ENCODE data around the gene CABS1. TPM values are rescaled to one million over a fixed set of nuclear protein-coding genes. Genes with fewer than 3 reads are reported as not detected.

Gene CABS1
- total and polyA plus RNA-seq, 2 of the 13 experiments (the other 11 are each of a cell fraction or from before 2014, with no cell fraction given): not detected

GRCh38 chr4:70313736-70314135, 21.0 kb upstream of the CABS1 start:
- H2AFZ ChIP-seq (ENCODE audit: low read length): no peak overlapping the region
- intact Hi-C loops (cut with micrococcal nuclease; ENCODE audit: unreplicated experiment) (no loop called here), in situ Hi-C loops (cut with HindIII; ENCODE audit: extremely low pct_ligation_motif_present, low pct_unique_long_range_greater_than_20kb) (no loop called here)
- H3K4me2 ChIP-seq (ENCODE audit: low read depth, low read length): no peak overlapping the region
- no peak overlapping the region for H3K4me3 ChIP-seq (replicated peaks in 1 of 3; ENCODE audit: insufficient read depth in 1 of 3, low read depth in 2 of 3, low read length in 3 of 3)
- BruUV-seq (replicated peaks): no TSS peak
- H4K20me1 ChIP-seq (ENCODE audit: insufficient read depth, low read length): no peaks in the 10 kb centered on the region
- H3K9me3 ChIP-seq (ENCODE audit: low read length): no peaks in the 10 kb centered on the region
- DNase-seq (ENCODE audit: low spot score): no peak
- ATAC-seq: no peak
- ChIA-PET POLR2A (no interaction called here), CTCF (ENCODE audit: low intra/inter-chr PET ratio, low total read pairs) (no interaction called here)
- no peak overlapping the region for H3K27ac ChIP-seq (ENCODE audit: extremely low read length, insufficient read depth, low read length)
- FAIRE-seq: no peak
- H3K36me3 ChIP-seq (replicated peaks in 1 of 2; ENCODE audit: control insufficient read depth in 1 of 2, insufficient read depth in 2 of 2, low read length in 2 of 2): no peaks in the 10 kb centered on the region
- H3K9ac ChIP-seq (ENCODE audit: insufficient read depth, low read depth, low read length): no peak overlapping the region
- no peaks in the 10 kb centered on the region for H3K27me3 ChIP-seq (ENCODE audit: control insufficient read depth in 1 of 2, insufficient read depth in 2 of 2, low read length in 2 of 2)
- H3K79me2 ChIP-seq (ENCODE audit: insufficient read depth, low read length): no peaks in the 10 kb centered on the region
- H3K4me1 ChIP-seq (ENCODE audit: insufficient read depth, low read length): no peaks in the 10 kb centered on the region
- TF ChIP-seq TBP (CRISPR knock-in tag; IDR thresholded peaks at IDR 0.05) (no peak), EEA1 (CRISPR knock-in tag; IDR thresholded peaks at IDR 0.05; ENCODE audit: borderline replicate concordance) (no peak), MAZ (IDR thresholded peaks at IDR 0.05; ENCODE audit: borderline replicate concordance, low read depth, low read length) (no peak), MAZ (CRISPR knock-in tag; IDR thresholded peaks at IDR 0.05; ENCODE audit: low read depth) (no peak)

- TF ChIP-seq PPARG (CRISPR knock-in tag; conservative IDR thresholded peaks at IDR 0.05) (no peak), STAG1 (CRISPR knock-in tag; IDR thresholded peaks at IDR 0.05) (0 out of 2 replicates have a peak, but pooled peaks have one; percentile 7), DNMT1 (CRISPR knock-in tag; IDR thresholded peaks at IDR 0.05) (no peak)
- TF ChIP-seq, protein P1, sequence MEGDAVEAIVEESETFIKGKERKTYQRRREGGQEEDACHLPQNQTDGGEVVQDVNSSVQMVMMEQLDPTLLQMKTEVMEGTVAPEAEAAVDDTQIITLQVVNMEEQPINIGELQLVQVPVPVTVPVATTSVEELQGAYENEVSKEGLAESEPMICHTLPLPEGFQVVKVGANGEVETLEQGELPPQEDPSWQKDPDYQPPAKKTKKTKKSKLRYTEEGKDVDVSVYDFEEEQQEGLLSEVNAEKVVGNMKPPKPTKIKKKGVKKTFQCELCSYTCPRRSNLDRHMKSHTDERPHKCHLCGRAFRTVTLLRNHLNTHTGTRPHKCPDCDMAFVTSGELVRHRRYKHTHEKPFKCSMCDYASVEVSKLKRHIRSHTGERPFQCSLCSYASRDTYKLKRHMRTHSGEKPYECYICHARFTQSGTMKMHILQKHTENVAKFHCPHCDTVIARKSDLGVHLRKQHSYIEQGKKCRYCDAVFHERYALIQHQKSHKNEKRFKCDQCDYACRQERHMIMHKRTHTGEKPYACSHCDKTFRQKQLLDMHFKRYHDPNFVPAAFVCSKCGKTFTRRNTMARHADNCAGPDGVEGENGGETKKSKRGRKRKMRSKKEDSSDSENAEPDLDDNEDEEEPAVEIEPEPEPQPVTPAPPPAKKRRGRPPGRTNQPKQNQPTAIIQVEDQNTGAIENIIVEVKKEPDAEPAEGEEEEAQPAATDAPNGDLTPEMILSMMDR (CRISPR knock-in tag; IDR thresholded peaks at IDR 0.05): peak; percentile 18; the same call in 1 of the 2 replicates
- DNase-seq (ENCODE audit: low spot score) (no peak), ATAC-seq (no peak), FAIRE-seq (no peak)
- intact Hi-C loops (cut with micrococcal nuclease; ENCODE audit: unreplicated experiment): no loop called here
- Histone ChIP-seq H2AFZ (ENCODE audit: low read length) (no peak overlapping the region), H3K27me3 (ENCODE audit: control insufficient read depth in 1 of 2, insufficient read depth in 2 of 2, low read length in 2 of 2) (0 out of 5 replicates have a peak, but pooled peaks cover 0 to 6% of the 10 kb centered on the region in 2 experiments), H3K36me3 (replicated peaks in 1 of 2; ENCODE audit: control insufficient read depth in 1 of 2, insufficient read depth in 2 of 2, low read length in 2 of 2) (no peaks in the 10 kb centered on the region), H3K9me3 (ENCODE audit: low read length) (no peaks in the 10 kb centered on the region), H3K9ac (ENCODE audit: insufficient read depth, low read depth, low read length) (no peak overlapping the region), H3K4me3 (replicated peaks in 1 of 3; ENCODE audit: insufficient read depth in 1 of 3, low read depth in 2 of 3, low read length in 3 of 3) (no peak overlapping the region), H3K27ac (ENCODE audit: extremely low read length, insufficient read depth, low read length) (no peak overlapping the region), H3K4me1 (ENCODE audit: insufficient read depth, low read length) (no peaks in the 10 kb centered on the region), H3K4me2 (ENCODE audit: low read depth, low read length) (no peak overlapping the region), H3K79me2 (ENCODE audit: insufficient read depth, low read length) (no peaks in the 10 kb centered on the region), H4K20me1 (ENCODE audit: insufficient read depth, low read length) (no peaks in the 10 kb centered on the region)
- no TSS peak for BruUV-seq (replicated peaks)
- CTCF ChIA-PET (ENCODE audit: low intra/inter-chr PET ratio, low total read pairs): no interaction called here
- POLR2A ChIA-PET: no interaction called here
- 0% methylated on average over 1 of the region's 1 CpG for WGBS (ENCODE audit: low lambda C conversion rate)
- in situ Hi-C loops (cut with HindIII; ENCODE audit: extremely low pct_ligation_motif_present, low pct_unique_long_range_greater_than_20kb): no loop called here
These were observed 18.9 kb upstream of the CABS1 start for GRCh38 chr4:70315928-70316327.

All from HepG2 (cell line).